Measurements from ENCODE around the gene HOXC11. TPM values are rescaled to one million over a fixed set of nuclear protein-coding genes. Genes with fewer than 3 reads are reported as not detected.

HOXC11 gene
- total RNA-seq, 1 donor from 2014 or later: not detected

DNA sequence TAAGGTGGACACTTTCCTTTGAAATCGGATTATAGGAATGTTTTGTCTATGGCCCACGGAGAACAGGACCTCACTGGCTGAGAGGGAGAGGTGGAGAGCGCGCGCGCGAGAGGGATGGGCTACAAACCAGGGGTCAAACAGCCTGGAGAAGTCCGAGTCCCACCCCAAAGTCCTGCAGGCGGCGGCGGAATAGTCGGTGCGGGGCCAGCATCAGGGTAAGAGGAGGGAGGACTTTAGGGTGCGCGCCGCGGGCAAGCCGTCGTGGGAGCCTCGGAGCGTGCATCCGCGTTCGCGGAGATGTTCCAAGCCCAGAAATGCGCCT lies 32.6 kb downstream of the HOXC11 start:
- Histone ChIP-seq H3K4me3 (no peak overlapping the region), H3K4me2 (no peak overlapping the region), H2AFZ (replicated peaks) (no peak overlapping the region), H3K36me3 (no peaks in the 10 kb centered on the region), H3K9me3 (ENCODE audit: low read depth) (no peaks in the 10 kb centered on the region), H3K4me1 (no peaks in the 10 kb centered on the region), H3K27ac (no peak overlapping the region), H3F3A (ENCODE audit: low read depth) (no peaks in the 10 kb centered on the region), H3K27me3 (peaks cover 100% of the 10 kb centered on the region), H3K9ac (no peak overlapping the region), H3K79me2 (ENCODE audit: low read depth) (no peaks in the 10 kb centered on the region), H4K20me1 (ENCODE audit: low read depth) (peaks cover 87% of the 10 kb centered on the region)
- Mint-ChIP-seq H3K27ac (no peak overlapping the region), H3K27me3 (ENCODE audit: insufficient read depth, low read depth) (peaks cover 93% of the 10 kb centered on the region), H3K9me3 (peaks cover 2% of the 10 kb centered on the region), H3K4me1 (peaks cover 4% of the 10 kb centered on the region), H3K4me3 (no peak overlapping the region), H3K36me3 (no peaks in the 10 kb centered on the region)
- TF ChIP-seq EZH2phosphoT487 (IDR thresholded peaks at IDR 0.05) (no peak), EZH2 (IDR thresholded peaks at IDR 0.05) (peak; percentile 76)
- TF ChIP-seq, protein P1, sequence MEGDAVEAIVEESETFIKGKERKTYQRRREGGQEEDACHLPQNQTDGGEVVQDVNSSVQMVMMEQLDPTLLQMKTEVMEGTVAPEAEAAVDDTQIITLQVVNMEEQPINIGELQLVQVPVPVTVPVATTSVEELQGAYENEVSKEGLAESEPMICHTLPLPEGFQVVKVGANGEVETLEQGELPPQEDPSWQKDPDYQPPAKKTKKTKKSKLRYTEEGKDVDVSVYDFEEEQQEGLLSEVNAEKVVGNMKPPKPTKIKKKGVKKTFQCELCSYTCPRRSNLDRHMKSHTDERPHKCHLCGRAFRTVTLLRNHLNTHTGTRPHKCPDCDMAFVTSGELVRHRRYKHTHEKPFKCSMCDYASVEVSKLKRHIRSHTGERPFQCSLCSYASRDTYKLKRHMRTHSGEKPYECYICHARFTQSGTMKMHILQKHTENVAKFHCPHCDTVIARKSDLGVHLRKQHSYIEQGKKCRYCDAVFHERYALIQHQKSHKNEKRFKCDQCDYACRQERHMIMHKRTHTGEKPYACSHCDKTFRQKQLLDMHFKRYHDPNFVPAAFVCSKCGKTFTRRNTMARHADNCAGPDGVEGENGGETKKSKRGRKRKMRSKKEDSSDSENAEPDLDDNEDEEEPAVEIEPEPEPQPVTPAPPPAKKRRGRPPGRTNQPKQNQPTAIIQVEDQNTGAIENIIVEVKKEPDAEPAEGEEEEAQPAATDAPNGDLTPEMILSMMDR (IDR thresholded peaks at IDR 0.05): no peak
- no peak for DNase-seq (ENCODE audit: low spot score)

DNA sequence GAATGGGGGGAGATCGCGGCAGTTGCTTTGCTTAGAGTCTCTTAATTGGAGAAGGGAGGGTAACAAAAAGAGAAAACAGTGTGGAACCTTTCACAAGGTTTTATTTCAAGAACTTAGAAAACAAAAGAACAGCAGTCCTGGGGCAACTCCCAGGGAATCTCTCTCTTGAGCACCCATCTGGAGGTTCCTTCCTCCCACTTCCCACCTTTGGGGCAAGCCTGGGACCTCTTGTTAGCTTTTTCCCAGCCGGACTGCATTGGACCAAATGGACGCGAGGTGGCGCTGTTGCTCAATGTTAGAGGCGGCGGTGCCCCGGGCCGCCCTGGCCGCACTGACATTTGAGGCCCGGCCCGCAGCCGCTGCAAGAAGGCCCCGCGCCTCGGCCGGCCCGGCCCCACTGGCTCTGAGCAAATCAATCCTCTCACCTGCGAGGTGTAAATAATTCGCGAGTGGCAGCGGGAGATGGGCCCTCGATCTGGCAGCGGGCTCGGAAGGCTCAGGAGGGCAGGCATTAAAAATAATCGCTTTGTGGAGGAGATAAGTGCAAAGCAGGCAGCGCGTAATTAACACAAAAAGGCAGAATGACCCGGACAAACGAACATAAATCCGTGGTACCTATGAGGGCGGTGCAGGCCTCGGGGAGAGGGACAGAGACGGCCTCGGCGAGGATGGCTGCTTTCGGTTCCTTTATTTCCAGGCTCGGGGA lies 33.1 kb downstream of the HOXC11 start:
- H2AFZ ChIP-seq (replicated peaks): no peak overlapping the region
- peaks cover 100% of the 10 kb centered on the region for H3K27me3 ChIP-seq
- no peaks in the 10 kb centered on the region for H3K79me2 ChIP-seq (ENCODE audit: low read depth)
- H3K27me3 Mint-ChIP-seq (ENCODE audit: insufficient read depth, low read depth): peaks cover 92% of the 10 kb centered on the region
- H3K4me3 ChIP-seq: no peak overlapping the region
- peaks cover 87% of the 10 kb centered on the region for H4K20me1 ChIP-seq (ENCODE audit: low read depth)
- TF ChIP-seq EZH2phosphoT487 (IDR thresholded peaks at IDR 0.05): peak; percentile 86
- TF ChIP-seq, protein P1 (IDR thresholded peaks at IDR 0.05): peak; percentile 98
- TF ChIP-seq EZH2 (IDR thresholded peaks at IDR 0.05): peak; percentile 97
- H3F3A ChIP-seq (ENCODE audit: low read depth): peaks cover 1% of the 10 kb centered on the region
- H3K27ac ChIP-seq: no peak overlapping the region
- no peak overlapping the region for H3K4me2 ChIP-seq
- no peaks in the 10 kb centered on the region for H3K36me3 ChIP-seq
- H3K27ac Mint-ChIP-seq: no peak overlapping the region
- H3K9me3 Mint-ChIP-seq: peaks cover 2% of the 10 kb centered on the region
- no peak overlapping the region for H3K4me3 Mint-ChIP-seq
- H3K4me1 ChIP-seq: no peaks in the 10 kb centered on the region
- peak; percentile 96 for DNase-seq (ENCODE audit: low spot score)
- H3K9me3 ChIP-seq (ENCODE audit: low read depth): no peaks in the 10 kb centered on the region
- no peaks in the 10 kb centered on the region for H3K36me3 Mint-ChIP-seq
- no peak overlapping the region for H3K9ac ChIP-seq
- peaks cover 4% of the 10 kb centered on the region for H3K4me1 Mint-ChIP-seq

DNA sequence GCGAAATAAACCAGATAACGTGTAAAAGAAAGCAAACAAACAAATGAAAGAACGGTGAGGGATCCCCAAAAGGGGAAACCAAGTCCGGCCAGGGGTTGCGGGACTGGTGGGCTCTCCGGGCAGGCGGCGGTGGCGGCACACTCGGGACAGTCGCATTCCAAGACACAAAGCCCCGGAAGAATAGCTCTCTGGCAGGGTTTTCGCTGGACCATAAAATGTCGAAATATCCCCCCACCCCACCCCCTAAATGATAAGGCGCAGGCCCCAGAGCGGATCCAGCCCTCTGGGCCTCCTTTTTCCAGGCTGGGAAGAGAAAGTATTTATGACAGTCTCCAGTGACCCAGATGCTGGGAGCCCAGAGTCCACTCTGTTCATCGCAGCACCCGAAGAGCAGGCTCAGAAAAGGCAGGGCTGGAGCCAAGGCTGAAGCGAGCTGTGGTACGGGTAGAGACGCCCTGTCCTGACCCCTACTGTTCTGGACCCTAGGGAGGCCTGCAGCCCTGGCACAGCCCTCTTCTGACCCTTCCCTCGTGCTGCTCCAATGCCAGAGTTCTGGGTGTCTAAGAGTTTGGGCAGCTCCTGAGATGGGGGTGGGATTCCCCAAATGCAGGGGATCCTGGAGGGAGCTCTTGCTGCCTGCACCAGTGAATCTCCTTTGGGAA lies 33.8 kb downstream of the HOXC11 start:
- Histone ChIP-seq H2AFZ (replicated peaks) (no peak overlapping the region), H3K9ac (no peak overlapping the region)

More for the DNA sequence above, 33.8 kb downstream of the HOXC11 start:
- no peak overlapping the region for H3K4me2 ChIP-seq
- H3K4me3 Mint-ChIP-seq: no peak overlapping the region
- H3K9me3 Mint-ChIP-seq: peaks cover 2% of the 10 kb centered on the region
- TF ChIP-seq EZH2phosphoT487 (IDR thresholded peaks at IDR 0.05): no peak
- no peak for TF ChIP-seq EZH2 (IDR thresholded peaks at IDR 0.05)
- TF ChIP-seq, protein P1 (IDR thresholded peaks at IDR 0.05): no peak
- no peaks in the 10 kb centered on the region for H3K79me2 ChIP-seq (ENCODE audit: low read depth)
- no peaks in the 10 kb centered on the region for H3K4me1 ChIP-seq
- H3K27me3 ChIP-seq: peaks cover 100% of the 10 kb centered on the region
- H3K36me3 Mint-ChIP-seq: no peaks in the 10 kb centered on the region
- peaks cover 84% of the 10 kb centered on the region for H4K20me1 ChIP-seq (ENCODE audit: low read depth)
- H3K9me3 ChIP-seq (ENCODE audit: low read depth): no peaks in the 10 kb centered on the region
- no peak overlapping the region for H3K4me3 ChIP-seq
- no peak for DNase-seq (ENCODE audit: low spot score)
- peaks cover 3% of the 10 kb centered on the region for H3F3A ChIP-seq (ENCODE audit: low read depth)
- H3K27me3 Mint-ChIP-seq (ENCODE audit: insufficient read depth, low read depth): peaks cover 92% of the 10 kb centered on the region
- H3K27ac ChIP-seq: no peak overlapping the region
- H3K36me3 ChIP-seq: no peaks in the 10 kb centered on the region
- H3K4me1 Mint-ChIP-seq: peaks cover 4% of the 10 kb centered on the region
- H3K27ac Mint-ChIP-seq: no peak overlapping the region

Data from neural progenitor cell (in vitro differentiated cells).